BJ (cell line): Measurements from ENCODE around the gene DCLK2. TPM values are rescaled to one million over a fixed set of nuclear protein-coding genes. Genes with fewer than 3 reads are reported as not detected.

Experiments
- CTCF ChIA-PET: fragments of 350-600 bp; formaldehyde crosslinking; extraction: SDS; loops from one replicate; lab custom pipeline; 2021; ENCODE audit warnings: antibody characterized with exemption, inconsistent platforms; lab: Yijun Ruan, JAX
- POLR2A ChIA-PET: fragments of 300-600 bp; sonication (Branson Sonifier 250); formaldehyde crosslinking; extraction: SDS; loops from one replicate; lab custom pipeline; 2021; ENCODE audit warnings: antibody characterized with exemption; lab: Charles Lee
- DNase-seq: peaks from one replicate; pipeline ENCODE4 v3.0.0-alpha.2; 2011; ENCODE audit warnings: low read depth
- H3K27me3 ChIP-seq: 2 replicates; pipeline ENCODE4 v1.6.0; 2011; ENCODE audit warnings: low read length; ENCODE audit not compliant: control insufficient read depth, insufficient read depth
- H3K36me3 ChIP-seq: 2 replicates; pipeline ENCODE4 v1.5.1; 2011; ENCODE audit warnings: low read length; ENCODE audit not compliant: control insufficient read depth, insufficient read depth
- H3K4me3 ChIP-seq: 2 replicates; pipeline ENCODE4 v1.5.1; 2011; ENCODE audit warnings: low read depth, mild to moderate bottlenecking, control low read depth, low read length
- CTCF ChIP-seq: IDR thresholded peaks from 2 replicates; pipeline ENCODE4 v1.5.1; 2011; ENCODE audit warnings: low read depth, mild to moderate bottlenecking, control low read depth, inconsistent platforms, low read length, moderate library complexity; ENCODE audit not compliant: insufficient read depth
- polyA plus RNA-seq: library from polyadenylated mRNA; depleted of rRNA; stranded (reverse); fragments of >200 nt; gene quantifications from 2 replicates; pipeline ENCODE4 v1.2.3, GENCODE V29; 2011

Gene DCLK2
- polyA plus RNA-seq, 1 experiment = 38.8 TPM

- DNase-seq = no peak
- CTCF ChIA-PET = interaction anchor here (2.6 kb wide), 1 partner anchor 10 kb away, joined by 8 read pairs; no protein-coding TSS in a partner anchor
- TF ChIP-seq CTCF = no peak
Observed at GRCh38 chr4:150252741-150253140, 174.5 kb downstream of the DCLK2 start.

GRCh38 chr4:150253416-150253815 is 175.2 kb downstream of the DCLK2 start:
- TF ChIP-seq CTCF = no peak
- Histone ChIP-seq H3K36me3 (peaks cover 43% of the 10 kb centered on the region), H3K4me3 (no peak overlapping the region), H3K27me3 (no peaks in the 10 kb centered on the region)
- no peak for DNase-seq
- POLR2A ChIA-PET = no interaction called here
- CTCF ChIA-PET = interaction anchor here (2.6 kb wide), 1 partner anchor 11 kb away, joined by 8 read pairs; no protein-coding TSS in a partner anchor

More at GRCh38 chr4:150252741-150253140, 174.5 kb downstream of the DCLK2 start:
- Histone ChIP-seq H3K4me3 (no peak overlapping the region), H3K27me3 (no peaks in the 10 kb centered on the region), H3K36me3 (peaks cover 44% of the 10 kb centered on the region)
- POLR2A ChIA-PET = no interaction called here

GRCh38 chr4:150253965-150254630 is 175.9 kb downstream of the DCLK2 start:
- no peak for DNase-seq
- ChIA-PET POLR2A (no interaction called here), CTCF (interaction anchor here (2.2 to 2.6 kb wide), 2 partner anchors 11 kb away, joined by 8 read pairs; no protein-coding TSS in a partner anchor)
- Histone ChIP-seq H3K4me3 (no peak overlapping the region), H3K36me3 (peaks cover 42% of the 10 kb centered on the region), H3K27me3 (no peaks in the 10 kb centered on the region)
- no peak for TF ChIP-seq CTCF

- Histone ChIP-seq H3K36me3 (peaks cover 46% of the 10 kb centered on the region), H3K4me3 (no peak overlapping the region), H3K27me3 (no peaks in the 10 kb centered on the region)
- POLR2A ChIA-PET = interaction anchor here (0.7 kb wide), 1 partner anchor 477 kb away, joined by 4 read pairs; no protein-coding TSS in a partner anchor
- no peak for TF ChIP-seq CTCF
- DNase-seq = no peak
- CTCF ChIA-PET = interaction anchor here (2.2 kb wide), 1 partner anchor 13 kb away, joined by 8 read pairs; no protein-coding TSS in a partner anchor
Observed at GRCh38 chr4:150255610-150256224, 177.5 kb downstream of the DCLK2 start.

DNA sequence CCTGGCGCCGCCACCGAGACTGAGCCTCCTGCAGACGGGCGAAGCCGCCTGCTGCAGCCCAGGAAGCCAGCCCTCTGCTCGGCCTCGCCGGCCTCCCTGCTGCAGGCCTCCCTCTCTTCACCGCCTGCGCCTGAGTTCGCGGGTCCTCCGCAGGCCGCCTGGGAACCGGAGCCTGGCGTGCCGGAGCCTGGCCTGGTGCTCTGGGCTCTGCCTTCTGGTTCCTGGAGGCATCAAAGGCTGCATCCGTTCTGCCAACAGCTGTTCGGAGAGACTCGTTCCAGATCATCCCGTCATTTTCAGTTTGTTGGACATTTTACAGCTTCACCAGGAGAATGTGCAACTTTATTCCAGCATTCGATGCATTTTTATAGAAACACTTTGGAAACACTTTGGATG is 178.0 kb downstream of the DCLK2 start:
- no peak for DNase-seq
- CTCF ChIA-PET = interaction anchor here (2.2 kb wide), 1 partner anchor 13 kb away, joined by 8 read pairs; no protein-coding TSS in a partner anchor

More for the DNA sequence above, 178.0 kb downstream of the DCLK2 start:
- POLR2A ChIA-PET = interaction anchor here (0.7 kb wide), 1 partner anchor 476 kb away, joined by 4 read pairs; no protein-coding TSS in a partner anchor
- Histone ChIP-seq H3K36me3 (peaks cover 49% of the 10 kb centered on the region), H3K4me3 (no peak overlapping the region), H3K27me3 (no peaks in the 10 kb centered on the region)
- TF ChIP-seq CTCF = no peak
